Measurements from ENCODE around the gene PTPN22. TPM values are rescaled to one million over a fixed set of nuclear protein-coding genes. Genes with fewer than 3 reads are reported as not detected.

Gene PTPN22
- total RNA-seq, result 0.40 TPM
- long read RNA-seq, partial matches to known transcripts, result 0 of 2 reads
- long read RNA-seq, other reads (novel, unspliced or antisense), result 1 of 2 reads

DNA sequence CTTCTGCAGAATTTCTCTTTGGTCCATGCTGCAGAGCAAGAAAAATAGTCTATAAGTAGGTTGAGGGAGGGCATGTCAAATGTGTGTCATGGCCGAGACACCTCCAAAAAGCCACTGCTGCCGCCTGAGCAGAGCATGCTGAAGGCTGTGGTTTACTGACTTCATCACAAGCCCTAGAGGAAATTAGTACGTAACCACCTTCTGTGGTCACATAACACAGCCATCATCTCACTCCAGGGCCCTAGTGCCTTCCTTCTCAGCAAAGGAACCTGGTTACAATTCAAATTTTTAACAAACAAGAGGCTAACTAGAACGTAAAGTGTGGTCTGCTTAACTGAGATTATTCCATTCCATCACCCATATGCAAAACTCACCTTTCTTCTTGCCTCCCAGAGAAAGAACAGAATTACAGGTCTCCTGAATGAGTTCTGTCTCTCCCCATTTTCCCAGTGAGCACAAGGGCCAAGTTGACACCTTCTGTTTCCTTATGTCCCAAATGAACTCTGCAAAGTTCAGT lies at the start of gene PTPN22:
PTPN22 (minus strand) TSS at position 116 of the 517 bp plus-strand sequence.
- intact Hi-C loops (cut with micrococcal nuclease), result no loop called here
- peak; percentile 80 for ATAC-seq

GRCh38 chr1:113918243-113918642 lies 46.7 kb upstream of the PTPN22 start:
- no peak for ATAC-seq
- intact Hi-C loops (cut with micrococcal nuclease), result no loop called here
- DNase-seq, result no peak

More for the DNA sequence above, at the start of gene PTPN22:
- peak; percentile 41 for DNase-seq

- intact Hi-C loops (cut with micrococcal nuclease), result no loop called here
Measured at GRCh38 chr1:113917400-113918082, 46.0 kb upstream of the PTPN22 start.

GRCh38 chr1:113916974-113917373 lies 45.5 kb upstream of the PTPN22 start:
- ATAC-seq (no peak), DNase-seq (no peak)
- intact Hi-C loops (cut with micrococcal nuclease), result no loop called here

More at GRCh38 chr1:113917400-113918082, 46.0 kb upstream of the PTPN22 start:
- ATAC-seq, result no peak
- no peak for DNase-seq

GRCh38 chr1:113913887-113914664 lies 42.6 kb upstream of the PTPN22 start:
- intact Hi-C loops (cut with micrococcal nuclease), result no loop called here
- no peak for ATAC-seq
- DNase-seq, result no peak

GRCh38 chr1:113913312-113913668 lies 41.8 kb upstream of the PTPN22 start:
- intact Hi-C loops (cut with micrococcal nuclease), result no loop called here
- DNase-seq, result no peak
- ATAC-seq, result peak; percentile 50

GRCh38 chr1:113912594-113913311 lies 41.2 kb upstream of the PTPN22 start:
- intact Hi-C loops (cut with micrococcal nuclease), result no loop called here
- ATAC-seq (peak; percentile 94), DNase-seq (peak; percentile 54)

DNA sequence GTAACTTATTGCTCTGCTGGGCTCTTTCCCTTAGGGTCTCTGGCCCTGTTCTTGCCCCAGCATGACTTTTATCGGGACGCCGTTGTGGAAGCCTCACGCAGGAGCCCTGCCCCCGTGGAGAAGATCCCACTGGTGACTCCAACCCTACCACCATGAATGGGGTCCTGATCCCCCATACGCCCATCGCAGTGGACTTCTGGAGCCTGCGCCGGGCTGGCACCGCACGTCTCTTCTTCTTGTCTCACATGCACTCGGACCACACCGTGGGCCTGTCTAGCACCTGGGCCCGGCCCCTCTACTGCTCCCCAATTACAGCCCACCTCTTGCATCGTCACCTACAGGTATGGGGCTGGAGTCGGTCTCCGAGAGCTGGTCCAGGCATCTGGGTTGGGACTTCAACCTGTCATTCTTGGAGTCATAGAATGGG lies 33.9 kb upstream of the PTPN22 start:
- intact Hi-C loops (cut with micrococcal nuclease), result no loop called here
- peak; percentile 58 for DNase-seq
- ATAC-seq, result no peak

- ATAC-seq (peak; percentile 98), DNase-seq (peak; percentile 100)
- intact Hi-C loops (cut with micrococcal nuclease), result no loop called here
Measured at GRCh38 chr1:113904674-113905434, 33.3 kb upstream of the PTPN22 start, which contains the start of the genes AP4B1 and DCLRE1B. AP4B1 (minus strand) TSS chr1:113904799; CDS start chr1:113904717, 82 bp downstream. DCLRE1B (plus strand) TSS chr1:113905326; CDS start chr1:113905587, 261 bp downstream.

DNA sequence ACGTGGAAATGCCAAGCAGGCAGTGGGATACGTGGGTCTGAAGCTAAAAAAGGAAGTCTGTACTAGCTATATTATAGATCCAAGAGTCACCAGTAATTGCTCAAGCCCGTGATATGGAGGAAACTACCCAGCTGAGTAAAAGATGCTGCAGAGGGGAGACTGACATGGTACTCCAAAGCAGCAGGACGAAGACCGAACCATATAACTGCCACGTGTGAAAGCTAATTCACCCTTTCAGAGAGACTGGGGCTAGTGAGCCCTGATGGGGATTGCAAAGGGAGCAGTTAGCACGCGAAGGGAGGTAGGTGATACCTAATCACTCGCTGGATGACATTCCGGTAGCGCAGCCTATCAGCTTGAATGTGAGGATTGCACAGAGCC lies 32.8 kb upstream of the PTPN22 start:
- ATAC-seq, result no peak
- DNase-seq, result no peak
- intact Hi-C loops (cut with micrococcal nuclease), result no loop called here

DNA sequence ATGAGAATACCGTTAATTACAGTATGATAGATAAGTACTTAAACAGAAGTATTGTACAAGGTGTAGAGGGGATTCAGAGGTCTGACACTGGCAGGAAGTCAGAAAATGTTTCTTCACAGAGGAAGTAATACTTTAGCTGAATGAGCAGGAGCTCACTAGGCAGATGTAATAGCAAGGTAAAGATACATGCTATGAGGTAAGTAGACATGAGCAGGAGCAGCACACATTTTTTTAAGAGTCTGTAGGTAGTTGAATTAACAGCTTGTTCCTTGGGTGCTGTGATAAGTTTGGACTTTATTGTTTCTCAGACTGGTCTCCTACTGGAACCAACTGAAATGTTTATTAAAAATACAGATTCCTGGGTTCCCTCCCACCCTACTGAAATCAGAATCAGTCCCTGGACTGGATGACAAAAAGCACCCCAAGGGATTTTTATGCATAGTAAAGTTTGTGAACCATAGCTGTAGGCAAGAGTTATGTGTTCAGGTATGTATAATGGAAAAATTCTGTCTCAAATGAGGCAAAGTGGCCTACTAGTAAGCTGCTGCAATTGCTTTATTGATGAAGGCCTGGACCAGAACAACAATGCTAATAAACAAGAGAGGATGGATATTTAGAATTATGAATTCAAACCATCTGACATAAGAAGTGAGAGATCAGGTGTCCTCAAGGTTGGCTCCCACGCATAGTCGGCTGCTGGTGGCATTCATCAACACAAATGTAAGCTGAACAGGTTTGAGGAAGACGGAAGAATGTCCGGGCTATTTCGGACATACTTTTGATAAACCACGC lies 32.2 kb upstream of the PTPN22 start:
- DNase-seq (no peak), ATAC-seq (no peak)
- intact Hi-C loops (cut with micrococcal nuclease), result no loop called here

GRCh38 chr1:113901191-113901590 lies 29.7 kb upstream of the PTPN22 start:
- ATAC-seq, result no peak
- intact Hi-C loops (cut with micrococcal nuclease), result no loop called here
- no peak for DNase-seq

- DNase-seq, result no peak
- ATAC-seq, result no peak
- intact Hi-C loops (cut with micrococcal nuclease), result no loop called here
Measured at GRCh38 chr1:113899111-113899510, 27.6 kb upstream of the PTPN22 start.

DNA sequence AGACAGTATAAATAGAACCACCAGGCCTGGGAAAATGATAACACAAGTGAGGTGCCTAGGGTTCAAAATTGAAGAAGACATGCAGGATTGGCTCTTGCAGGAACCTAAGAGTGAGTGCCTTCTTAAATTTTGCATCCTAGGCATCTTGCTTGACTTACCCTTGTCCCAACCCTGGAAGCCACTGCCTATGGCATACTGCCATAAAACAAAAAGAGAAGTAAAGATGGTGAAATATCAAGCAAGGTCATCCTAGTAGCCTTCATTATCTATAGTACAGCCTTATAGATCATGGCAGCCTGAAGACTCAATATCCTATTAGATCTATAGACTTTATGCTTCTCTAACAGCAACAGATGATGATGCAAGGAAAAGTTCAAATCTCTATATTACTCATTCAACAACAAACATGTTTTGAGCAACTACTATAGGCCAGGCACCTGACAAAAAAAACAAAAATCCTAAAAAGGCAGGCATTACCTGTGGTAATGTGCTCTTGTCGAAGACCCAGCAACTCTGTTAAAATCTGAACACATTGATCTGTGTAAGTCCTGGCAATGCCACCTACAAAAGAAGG lies 26.8 kb upstream of the PTPN22 start:
- intact Hi-C loops (cut with micrococcal nuclease), result no loop called here
- no peak for DNase-seq
- no peak for ATAC-seq

- no peak for DNase-seq
- ATAC-seq, result no peak
- intact Hi-C loops (cut with micrococcal nuclease), result no loop called here
Measured at GRCh38 chr1:113895961-113896360, 24.4 kb upstream of the PTPN22 start.

GRCh38 chr1:113895098-113895497 lies 23.6 kb upstream of the PTPN22 start:
- intact Hi-C loops (cut with micrococcal nuclease), result no loop called here
- no peak for ATAC-seq
- DNase-seq, result no peak

GRCh38 chr1:113893267-113893666 lies 21.8 kb upstream of the PTPN22 start:
- DNase-seq (no peak), ATAC-seq (no peak)
- intact Hi-C loops (cut with micrococcal nuclease), result no loop called here

Data from left ventricle myocardium superior (tissue), 1 donor.